ENCODE results near the gene DUOX1. TPM values are rescaled to one million over a fixed set of nuclear protein-coding genes. Genes with fewer than 3 reads are reported as not detected.

The DUOX1 gene
- total and polyA plus RNA-seq, 2 donors (not counting 3 experiments of a cell fraction or from before 2014, with no cell fraction given), result not detected

DNA sequence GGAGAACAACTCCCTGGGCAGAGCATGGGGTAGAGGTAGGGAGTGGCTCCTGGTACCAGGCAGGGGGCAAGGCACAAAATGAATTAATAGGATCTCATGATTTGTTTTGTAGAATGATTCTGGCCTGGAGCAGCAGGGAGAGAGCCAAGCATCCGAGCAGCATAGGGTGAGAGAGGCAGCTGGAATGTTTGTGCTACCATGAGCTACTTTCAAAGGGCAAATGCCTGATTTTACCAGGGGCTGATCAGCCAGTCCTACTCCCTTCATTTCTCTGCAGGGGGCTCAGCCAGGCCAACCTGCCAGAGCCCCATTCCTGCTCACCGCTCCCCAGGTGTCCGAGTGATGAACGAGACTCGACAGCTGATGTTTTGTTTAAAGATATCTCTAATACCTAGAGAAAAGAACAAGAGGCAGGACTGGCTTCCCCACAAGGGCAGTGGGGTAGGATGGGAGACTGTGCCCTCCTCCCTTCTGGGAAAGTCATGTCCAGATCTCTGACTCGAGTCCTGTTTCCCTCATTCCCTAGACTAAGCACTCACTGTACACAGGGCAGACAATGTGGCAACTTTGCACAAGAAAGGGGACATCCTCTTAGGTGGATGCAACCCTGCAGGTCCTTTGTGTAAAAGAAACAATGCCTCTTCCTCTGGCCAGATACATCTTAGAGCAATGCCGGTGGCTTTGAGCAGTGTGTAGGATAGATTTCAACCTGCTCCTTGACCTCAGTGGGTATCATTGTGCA is 28.7 kb upstream of the DUOX1 start:
- ChIA-PET CTCF (interaction anchor here (0.5 to 1.0 kb wide), 2 partner anchors 17 to 129 kb away, joined by 3 to 4 read pairs; no protein-coding TSS in a partner anchor), POLR2A (no interaction called here)
- Histone ChIP-seq H3K79me2 (ENCODE audit: control insufficient read depth, insufficient read depth, low read length) (no peaks in the 10 kb centered on the region), H3K4me2 (ENCODE audit: insufficient read depth, low read length) (no peak overlapping the region), H3K36me3 (ENCODE audit: control insufficient read depth in 2 of 2, extremely low read depth in 1 of 2, insufficient read depth in 2 of 2, low read length in 2 of 2) (no peaks in the 10 kb centered on the region), H3K9me3 (replicated peaks; ENCODE audit: control insufficient read depth, insufficient read depth, low read length) (no peaks in the 10 kb centered on the region), H3K9me1 (replicated peaks; ENCODE audit: control insufficient read depth, extremely low read depth, insufficient read depth, low read length) (no peaks in the 10 kb centered on the region), H3K4me3 (replicated peaks in 1 of 3; ENCODE audit: insufficient read depth in 1 of 3, low read depth in 1 of 3, low read length in 3 of 3) (no peak overlapping the region), H2AFZ (ENCODE audit: low read depth, low read length) (no peak overlapping the region), H3K27me3 (ENCODE audit: control insufficient read depth in 2 of 2, insufficient read depth in 2 of 2, low read length in 2 of 2) (peaks cover 3 to 17% of the 10 kb centered on the region in 2 experiments), H3K27ac (ENCODE audit: insufficient read depth, low read depth, low read length) (no peak overlapping the region), H4K20me1 (replicated peaks; ENCODE audit: control insufficient read depth, extremely low read depth, insufficient read depth, low read length) (no peaks in the 10 kb centered on the region), H3K4me1 (ENCODE audit: control insufficient read depth, extremely low read depth, insufficient read depth, low read length) (no peaks in the 10 kb centered on the region), H3K9ac (replicated peaks; ENCODE audit: extremely low read depth, insufficient read depth, low read length) (no peak overlapping the region)
- dilution Hi-C loops (cut with MboI; ENCODE audit: extremely low pct_ligation_motif_present, low sequenced_read_pairs), result no loop called here
- TF ChIP-seq MYC (IDR thresholded peaks at IDR 0.05; ENCODE audit: low read depth, low read length) (no peak), EZH2 (IDR thresholded peaks at IDR 0.05; ENCODE audit: borderline replicate concordance, low read depth, low read length, severe bottlenecking) (no peak)
- TF ChIP-seq, protein P1, sequence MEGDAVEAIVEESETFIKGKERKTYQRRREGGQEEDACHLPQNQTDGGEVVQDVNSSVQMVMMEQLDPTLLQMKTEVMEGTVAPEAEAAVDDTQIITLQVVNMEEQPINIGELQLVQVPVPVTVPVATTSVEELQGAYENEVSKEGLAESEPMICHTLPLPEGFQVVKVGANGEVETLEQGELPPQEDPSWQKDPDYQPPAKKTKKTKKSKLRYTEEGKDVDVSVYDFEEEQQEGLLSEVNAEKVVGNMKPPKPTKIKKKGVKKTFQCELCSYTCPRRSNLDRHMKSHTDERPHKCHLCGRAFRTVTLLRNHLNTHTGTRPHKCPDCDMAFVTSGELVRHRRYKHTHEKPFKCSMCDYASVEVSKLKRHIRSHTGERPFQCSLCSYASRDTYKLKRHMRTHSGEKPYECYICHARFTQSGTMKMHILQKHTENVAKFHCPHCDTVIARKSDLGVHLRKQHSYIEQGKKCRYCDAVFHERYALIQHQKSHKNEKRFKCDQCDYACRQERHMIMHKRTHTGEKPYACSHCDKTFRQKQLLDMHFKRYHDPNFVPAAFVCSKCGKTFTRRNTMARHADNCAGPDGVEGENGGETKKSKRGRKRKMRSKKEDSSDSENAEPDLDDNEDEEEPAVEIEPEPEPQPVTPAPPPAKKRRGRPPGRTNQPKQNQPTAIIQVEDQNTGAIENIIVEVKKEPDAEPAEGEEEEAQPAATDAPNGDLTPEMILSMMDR (IDR thresholded peaks at IDR 0.05; ENCODE audit: extremely low read depth in 1 of 2, insufficient read depth in 1 of 2, low read depth in 1 of 2, low read length in 2 of 2), result no peak
- no peak for FAIRE-seq
- intact Hi-C loops (cut with micrococcal nuclease), result no loop called here
- no peak for DNase-seq (ENCODE audit: low read depth, low spot score)
- BruUV-seq (replicated peaks), result no TSS peak

DNA sequence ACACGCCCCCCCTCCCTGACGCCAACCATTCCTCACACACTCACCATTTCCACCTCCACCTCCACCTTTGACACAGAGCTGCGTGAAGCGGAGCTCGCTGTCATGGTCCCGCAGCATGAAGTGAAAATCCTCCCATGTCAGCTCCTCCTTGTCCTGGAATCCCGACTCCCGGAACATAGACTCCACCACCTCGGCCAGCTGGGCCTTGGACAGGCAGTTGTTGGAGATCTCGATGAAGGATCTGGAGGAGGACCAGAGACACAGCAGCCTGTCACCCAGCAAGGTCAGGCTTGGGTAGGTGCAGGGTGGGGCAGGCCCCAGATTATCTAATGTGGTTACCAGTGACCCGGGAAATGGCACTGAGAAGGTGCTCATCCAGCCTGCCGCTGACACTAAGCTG is 28.0 kb upstream of the DUOX1 start:
- ChIA-PET CTCF (no interaction called here), POLR2A (no interaction called here)
- no peaks in the 10 kb centered on the region for H3K36me3 ChIP-seq (ENCODE audit: control insufficient read depth in 2 of 2, extremely low read depth in 1 of 2, insufficient read depth in 2 of 2, low read length in 2 of 2)
- no peak for DNase-seq (ENCODE audit: low read depth, low spot score)
- H3K79me2 ChIP-seq (ENCODE audit: control insufficient read depth, insufficient read depth, low read length), result no peaks in the 10 kb centered on the region
- H3K27me3 ChIP-seq (ENCODE audit: control insufficient read depth in 2 of 2, insufficient read depth in 2 of 2, low read length in 2 of 2), result peaks cover 2 to 17% of the 10 kb centered on the region in 2 experiments
- no peak overlapping the region for H3K4me2 ChIP-seq (ENCODE audit: insufficient read depth, low read length)
- no peak overlapping the region for H3K9ac ChIP-seq (replicated peaks; ENCODE audit: extremely low read depth, insufficient read depth, low read length)
- H3K27ac ChIP-seq (ENCODE audit: insufficient read depth, low read depth, low read length), result no peak overlapping the region
- TF ChIP-seq GATA2 (IDR thresholded peaks at IDR 0.05; ENCODE audit: insufficient read depth, insufficient read length, low read depth, low read length), result no peak
- no peak for TF ChIP-seq JUN (IDR thresholded peaks at IDR 0.05; ENCODE audit: borderline replicate concordance, insufficient read depth, insufficient read length, low read depth)
- TF ChIP-seq, protein P2, sequence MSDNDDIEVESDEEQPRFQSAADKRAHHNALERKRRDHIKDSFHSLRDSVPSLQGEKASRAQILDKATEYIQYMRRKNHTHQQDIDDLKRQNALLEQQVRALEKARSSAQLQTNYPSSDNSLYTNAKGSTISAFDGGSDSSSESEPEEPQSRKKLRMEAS (IDR thresholded peaks at IDR 0.05; ENCODE audit: insufficient read depth, insufficient read length), result no peak
- TF ChIP-seq, protein P1 (IDR thresholded peaks at IDR 0.05; ENCODE audit: extremely low read depth in 1 of 2, insufficient read depth in 1 of 2, low read depth in 1 of 2, low read length in 2 of 2), result no peak
- no peak for FAIRE-seq
- H2AFZ ChIP-seq (ENCODE audit: low read depth, low read length), result no peak overlapping the region
- intact Hi-C loops (cut with micrococcal nuclease) (no loop called here), dilution Hi-C loops (cut with MboI; ENCODE audit: extremely low pct_ligation_motif_present, low sequenced_read_pairs) (no loop called here)
- no peaks in the 10 kb centered on the region for H3K9me1 ChIP-seq (replicated peaks; ENCODE audit: control insufficient read depth, extremely low read depth, insufficient read depth, low read length)
- BruUV-seq (replicated peaks), result no TSS peak
- no peaks in the 10 kb centered on the region for H4K20me1 ChIP-seq (replicated peaks; ENCODE audit: control insufficient read depth, extremely low read depth, insufficient read depth, low read length)
- H3K9me3 ChIP-seq (replicated peaks; ENCODE audit: control insufficient read depth, insufficient read depth, low read length), result no peaks in the 10 kb centered on the region
- no peaks in the 10 kb centered on the region for H3K4me1 ChIP-seq (ENCODE audit: control insufficient read depth, extremely low read depth, insufficient read depth, low read length)
- H3K4me3 ChIP-seq (replicated peaks in 1 of 3; ENCODE audit: insufficient read depth in 1 of 3, low read depth in 1 of 3, low read length in 3 of 3), result no peak overlapping the region
